Activated T-cell treated with anti-CD3 and anti-CD28 coated beads for 4 hours (primary cell): Measurements from ENCODE around the gene RNASE2.
A peak's percentile ranks its signal among the peaks of the same experiment; 100 is the strongest.
"Not testable (repeated sequence)": the region's sequence is repeated elsewhere in the genome, so short reads cannot be mapped to it uniquely, and the experiment has no call there.

Experiments used
- DNase-seq: peaks from one replicate; pipeline ENCODE4 v3.0.0-alpha.2; 2020

RNASE2 gene

GRCh38 chr14:20954736-20955537 lies at the start of gene RNASE2:
RNASE2 (plus strand) TSS chr14:20955487; CDS start chr14:20955772, 285 bp downstream.
- DNase-seq: not testable (repeated sequence)

GRCh38 chr14:20905676-20906075 lies 49.6 kb upstream of the RNASE2 start:
- no peak for DNase-seq

GRCh38 chr14:20907214-20907613 lies 48.1 kb upstream of the RNASE2 start:
- DNase-seq: no peak

- DNase-seq: not testable (repeated sequence)
Observed at GRCh38 chr14:20910822-20911221, 44.5 kb upstream of the RNASE2 start.

GRCh38 chr14:20919038-20919756 lies 36.1 kb upstream of the RNASE2 start:
- DNase-seq: not testable (repeated sequence)

- DNase-seq: not testable (repeated sequence)
Observed at GRCh38 chr14:20923766-20924297, 31.5 kb upstream of the RNASE2 start.

GRCh38 chr14:20934148-20934762 lies 21.0 kb upstream of the RNASE2 start:
- no peak for DNase-seq

- DNase-seq: no peak
Observed at GRCh38 chr14:20935303-20935984, 19.8 kb upstream of the RNASE2 start.

- not testable (repeated sequence) for DNase-seq
Observed at GRCh38 chr14:20945146-20945545, 10.1 kb upstream of the RNASE2 start.

- DNase-seq: not testable (repeated sequence)
Observed at GRCh38 chr14:20946707-20947106, 8.6 kb upstream of the RNASE2 start.

- not testable (repeated sequence) for DNase-seq
Observed at GRCh38 chr14:20955538-20955873, 219 bp downstream of the RNASE2 start.

- DNase-seq: no peak
Observed at GRCh38 chr14:20956376-20956976, 1.2 kb downstream of the RNASE2 start.

- DNase-seq: not testable (repeated sequence)
Observed at GRCh38 chr14:20958946-20959345, 3.7 kb downstream of the RNASE2 start.

- DNase-seq: no peak
Observed at GRCh38 chr14:20969336-20969735, 14.0 kb downstream of the RNASE2 start.

GRCh38 chr14:20970647-20970982 lies 15.3 kb downstream of the RNASE2 start:
- DNase-seq: no peak

GRCh38 chr14:20970983-20971704 lies 15.9 kb downstream of the RNASE2 start:
- DNase-seq: peak; percentile 67

GRCh38 chr14:20971705-20972021 lies 16.4 kb downstream of the RNASE2 start:
- no peak for DNase-seq

- no peak for DNase-seq
Observed at GRCh38 chr14:20973501-20973900, 18.2 kb downstream of the RNASE2 start.

- DNase-seq: no peak
Observed at GRCh38 chr14:20976291-20976690, 21.0 kb downstream of the RNASE2 start.

- DNase-seq: no peak
Observed at GRCh38 chr14:20978687-20979086, 23.4 kb downstream of the RNASE2 start.

GRCh38 chr14:20980906-20981305 lies 25.6 kb downstream of the RNASE2 start:
- DNase-seq: no peak
